Hepatocyte (in vitro differentiated cells): ENCODE data around the gene AMER2. TPM values are rescaled to one million over a fixed set of nuclear protein-coding genes. Genes with fewer than 3 reads are reported as not detected.

Source experiments
- DNase-seq: peaks from one replicate; pipeline ENCODE4 v3.0.0-alpha.2; 2016; ENCODE audit warnings: low spot score
- H2AFZ ChIP-seq: fragments of 200-600 bp; sonication (generic); 2 replicates; pipeline ENCODE4 v1.6.0; 2016; ENCODE audit warnings: antibody characterized with exemption, mild to moderate bottlenecking
- H3K27ac ChIP-seq: fragments of 200-600 bp; sonication (generic); 2 replicates; pipeline ENCODE4 v1.5.1; 2016; ENCODE audit warnings: mild to moderate bottlenecking
- H3K27me3 ChIP-seq: fragments of 200-600 bp; sonication (generic); 2 replicates; pipeline ENCODE4 v1.6.1; 2016
- H3K36me3 ChIP-seq: fragments of 200-600 bp; sonication (generic); replicated peaks from 2 replicates; pipeline ENCODE4 v1.5.1; 2016; ENCODE audit warnings: low read depth; ENCODE audit not compliant: insufficient read depth
- H3K4me1 ChIP-seq: fragments of 200-600 bp; sonication (generic); 2 replicates; pipeline ENCODE4 v1.5.1; 2016; ENCODE audit warnings: mild to moderate bottlenecking, moderate library complexity; ENCODE audit not compliant: insufficient read depth
- H3K4me2 ChIP-seq: fragments of 200-600 bp; sonication (generic); 2 replicates; pipeline ENCODE4 v1.6.0; 2016
- H3K4me3 ChIP-seq: fragments of 200-600 bp; sonication (generic); 2 replicates; pipeline ENCODE4 v1.5.1; 2016; ENCODE audit warnings: mild to moderate bottlenecking
- H3K79me2 ChIP-seq: fragments of 200-600 bp; sonication (generic); 2 replicates; pipeline ENCODE4 v1.6.0; 2017; ENCODE audit warnings: mild to moderate bottlenecking
- H3K9me2 ChIP-seq: fragments of 200-600 bp; sonication (generic); replicated peaks from 2 replicates; pipeline ENCODE4 v1.6.0; 2017; ENCODE audit warnings: mild to moderate bottlenecking; ENCODE audit not compliant: insufficient read depth
- H3K9me3 ChIP-seq: fragments of 200-600 bp; sonication (generic); 2 replicates; pipeline ENCODE4 v1.5.1; 2016; ENCODE audit warnings: low read depth, mild to moderate bottlenecking
- H4K20me1 ChIP-seq: fragments of 200-600 bp; sonication (generic); 2 replicates; pipeline ENCODE4 v1.6.0; 2016; ENCODE audit warnings: mild to moderate bottlenecking; ENCODE audit not compliant: insufficient read depth, poor library complexity, severe bottlenecking
- EZH2 ChIP-seq: fragments of 200-600 bp; sonication (generic); IDR thresholded peaks from 2 replicates; pipeline ENCODE4 v1.6.1; 2016; ENCODE audit warnings: antibody characterized with exemption, mild to moderate bottlenecking, borderline replicate concordance
- EZH2phosphoT487 ChIP-seq: fragments of 200-600 bp; sonication (generic); IDR thresholded peaks from one replicate; pipeline ENCODE4 v1.6.1; 2018; ENCODE audit warnings: antibody characterized with exemption, mild to moderate bottlenecking, low read depth, moderate library complexity; ENCODE audit not compliant: unreplicated experiment, severe bottlenecking
- WGBS: methylation state at CpG from one replicate; pipeline ENCODE4 v1.1.6; 2016; ENCODE audit warnings: low lambda C conversion rate; ENCODE audit errors: missing lambda C conversion rate; 5-methylcytosine and 5-hydroxymethylcytosine counted together
- polyA plus RNA-seq: library from polyadenylated mRNA; unstranded; fragments of >200 nt; fragmentation: Nextera tagmentation; extraction: Ambion mirVana; gene quantifications from 2 replicates; pipeline ENCODE4 v1.2.1, GENCODE V29; 2016
- total RNA-seq: library from RNA; depleted of rRNA; stranded (reverse); fragments of >200 nt; gene quantifications from 2 replicates; pipeline ENCODE4 v1.2.3, GENCODE V29; 2014
- TF ChIP-seq, protein P1 (sequence below): fragments of 200-600 bp; sonication (generic); IDR thresholded peaks from 2 replicates; pipeline ENCODE4 v1.5.1; 2016; ENCODE audit warnings: antibody characterized with exemption, mild to moderate bottlenecking; ENCODE audit not compliant: poor library complexity

The AMER2 gene
- total and polyA plus RNA-seq, 2 experiments from 2014 or later, result 0.02 to 0.23 TPM

DNA sequence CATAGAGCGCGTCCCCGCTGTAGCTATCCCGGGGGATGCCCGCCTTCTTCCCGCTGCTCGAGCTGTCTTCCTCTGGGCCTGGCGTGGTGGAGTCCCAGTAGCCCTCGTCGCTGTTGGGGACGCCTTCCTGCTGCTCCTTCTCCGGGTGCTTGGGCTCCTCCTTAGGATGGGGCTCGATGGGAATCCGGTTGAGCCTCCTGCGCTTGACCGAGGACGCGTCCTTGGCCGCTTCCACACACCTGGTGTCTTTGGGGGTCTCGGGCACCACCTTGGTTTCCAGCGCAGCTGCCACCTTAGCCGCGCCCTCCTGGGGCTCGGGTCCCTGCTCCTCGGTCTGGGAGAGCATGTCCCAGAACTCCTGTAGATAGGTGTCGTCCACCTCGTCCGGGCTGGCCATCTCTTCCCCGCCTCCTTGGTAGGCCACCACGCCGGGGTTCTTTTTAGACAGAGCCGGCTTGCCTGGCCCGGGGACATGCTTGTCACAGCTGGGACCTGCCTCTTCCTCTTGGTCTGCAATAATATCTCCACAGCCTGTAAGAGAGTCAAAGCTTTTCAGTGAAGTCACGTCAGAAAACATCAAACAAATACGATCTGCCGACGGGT, 2.0 kb downstream of the AMER2 start:
- no peak for TF ChIP-seq EZH2phosphoT487
- TF ChIP-seq, protein P1, sequence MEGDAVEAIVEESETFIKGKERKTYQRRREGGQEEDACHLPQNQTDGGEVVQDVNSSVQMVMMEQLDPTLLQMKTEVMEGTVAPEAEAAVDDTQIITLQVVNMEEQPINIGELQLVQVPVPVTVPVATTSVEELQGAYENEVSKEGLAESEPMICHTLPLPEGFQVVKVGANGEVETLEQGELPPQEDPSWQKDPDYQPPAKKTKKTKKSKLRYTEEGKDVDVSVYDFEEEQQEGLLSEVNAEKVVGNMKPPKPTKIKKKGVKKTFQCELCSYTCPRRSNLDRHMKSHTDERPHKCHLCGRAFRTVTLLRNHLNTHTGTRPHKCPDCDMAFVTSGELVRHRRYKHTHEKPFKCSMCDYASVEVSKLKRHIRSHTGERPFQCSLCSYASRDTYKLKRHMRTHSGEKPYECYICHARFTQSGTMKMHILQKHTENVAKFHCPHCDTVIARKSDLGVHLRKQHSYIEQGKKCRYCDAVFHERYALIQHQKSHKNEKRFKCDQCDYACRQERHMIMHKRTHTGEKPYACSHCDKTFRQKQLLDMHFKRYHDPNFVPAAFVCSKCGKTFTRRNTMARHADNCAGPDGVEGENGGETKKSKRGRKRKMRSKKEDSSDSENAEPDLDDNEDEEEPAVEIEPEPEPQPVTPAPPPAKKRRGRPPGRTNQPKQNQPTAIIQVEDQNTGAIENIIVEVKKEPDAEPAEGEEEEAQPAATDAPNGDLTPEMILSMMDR, result no peak
- Histone ChIP-seq H4K20me1 (no peaks in the 10 kb centered on the region), H3K9me2 (no peaks in the 10 kb centered on the region), H3K36me3 (no peaks in the 10 kb centered on the region), H3K4me2 (peak overlapping the region; percentile 94), H3K79me2 (no peaks in the 10 kb centered on the region), H3K9me3 (no peaks in the 10 kb centered on the region), H3K27ac (no peak overlapping the region), H3K4me1 (peaks cover 7% of the 10 kb centered on the region), H3K4me3 (peak overlapping the region; percentile 14), H3K27me3 (peaks cover 86% of the 10 kb centered on the region), H2AFZ (no peak overlapping the region)
- WGBS, result 85% methylated on average over 36 of the region's 37 CpGs
- DNase-seq, result no peak

GRCh38 chr13:25169356-25169755, 2.7 kb downstream of the AMER2 start:
- TF ChIP-seq, protein P1, result no peak
- TF ChIP-seq EZH2 (no peak), EZH2phosphoT487 (no peak)
- Histone ChIP-seq H3K4me3 (no peak overlapping the region), H3K27ac (no peak overlapping the region), H4K20me1 (no peaks in the 10 kb centered on the region), H3K27me3 (peaks cover 85% of the 10 kb centered on the region), H3K9me2 (no peaks in the 10 kb centered on the region), H3K4me2 (no peak overlapping the region), H2AFZ (no peak overlapping the region), H3K79me2 (no peaks in the 10 kb centered on the region), H3K4me1 (peaks cover 7% of the 10 kb centered on the region), H3K36me3 (no peaks in the 10 kb centered on the region), H3K9me3 (no peaks in the 10 kb centered on the region)
- WGBS, result 89% methylated on average over 12 of the region's 12 CpGs
- no peak for DNase-seq

- Histone ChIP-seq H3K4me2 (no peak overlapping the region), H3K9me2 (no peaks in the 10 kb centered on the region), H3K9me3 (no peaks in the 10 kb centered on the region), H2AFZ (no peak overlapping the region), H3K27me3 (peaks cover 79% of the 10 kb centered on the region), H3K27ac (no peak overlapping the region), H4K20me1 (no peaks in the 10 kb centered on the region), H3K79me2 (no peaks in the 10 kb centered on the region), H3K4me1 (peaks cover 7% of the 10 kb centered on the region), H3K4me3 (no peak overlapping the region), H3K36me3 (no peaks in the 10 kb centered on the region)
- no peak for TF ChIP-seq EZH2phosphoT487
- no peak for TF ChIP-seq EZH2
- TF ChIP-seq, protein P1, result no peak
- no peak for DNase-seq
- 34% methylated on average over 3 of the region's 3 CpGs for WGBS
Observed at GRCh38 chr13:25168790-25169189, 3.3 kb downstream of the AMER2 start.
